HepG2 (cell line): ENCODE data around the gene RAP1GAP2. TPM values are rescaled to one million over a fixed set of nuclear protein-coding genes. Genes with fewer than 3 reads are reported as not detected.

Experiments used
- ATAC-seq: fragments of 200-7000 bp; cut with Tn5 transposase; 3 replicates; pipeline ENCODE4 v1.9.1; 2020; ENCODE audit warnings: mild to moderate bottlenecking, moderate library complexity
- BruUV-seq: library from RNA; stranded (reverse); fragments of 400-500 nt; replicated peaks from 2 replicates; lab custom pipeline; 2021; lab: Mats Ljungman, UMichigan
- CTCF ChIA-PET: fragments of 300-600 bp; formaldehyde crosslinking; extraction: SDS; loops from one replicate; lab custom pipeline; 2021; ENCODE audit warnings: low total read pairs, inconsistent platforms, low intra/inter-chr PET ratio; lab: Yijun Ruan, JAX
- POLR2A ChIA-PET: fragments of 350-600 bp; sonication (Branson Sonifier 250); formaldehyde crosslinking; loops from one replicate; lab custom pipeline; 2020; ENCODE audit warnings: antibody characterized with exemption, inconsistent platforms; lab: Yijun Ruan, JAX
- DNase-seq: peaks from one replicate; pipeline ENCODE4 v3.0.0-alpha.2; 2015; ENCODE audit warnings: low spot score
- FAIRE-seq: peaks from 3 replicates; lab custom pipeline; 2011; peaks lifted over from hg19 to GRCh38; lab: Jason Lieb, UNC
- H2AFZ ChIP-seq: one replicate; pipeline ENCODE4 v1.6.1; 2011; ENCODE audit warnings: low read length, inconsistent platforms
- H3K27ac ChIP-seq: fragments of 300-600 bp; 3 replicates; pipeline ENCODE4 v1.8.0; 2011; ENCODE audit warnings: mixed run types, mild to moderate bottlenecking, mixed read lengths, low read length, inconsistent platforms; ENCODE audit not compliant: insufficient read depth; ENCODE audit errors: extremely low read length
- H3K27me3 ChIP-seq, 2 experiments: fragments of 200-600 bp in 1 of 2; 2 replicates in 1 of 2; 3 replicates in 1 of 2; pipeline versions ENCODE4 v1.6.0 to v1.8.0; 2011; ENCODE audit warnings: low read length in 2 of 2, mild to moderate bottlenecking in 2 of 2, moderate library complexity in 2 of 2, inconsistent platforms in 1 of 2; ENCODE audit not compliant: insufficient read depth in 2 of 2, control insufficient read depth in 1 of 2
- H3K36me3 ChIP-seq, 2 experiments: fragments of 200-600 bp in 1 of 2; replicated peaks in 1 of 2; 2 replicates in 1 of 2; 3 replicates in 1 of 2; pipeline versions ENCODE4 v1.5.1 to v1.8.0; 2011; ENCODE audit warnings: low read length in 2 of 2, inconsistent platforms in 1 of 2; ENCODE audit not compliant: insufficient read depth in 2 of 2, control insufficient read depth in 1 of 2
- H3K4me1 ChIP-seq: 2 replicates; pipeline ENCODE4 v1.5.1; 2012; ENCODE audit warnings: low read length, inconsistent platforms; ENCODE audit not compliant: insufficient read depth
- H3K4me2 ChIP-seq: 2 replicates; pipeline ENCODE4 v1.6.0; 2011; ENCODE audit warnings: low read depth, low read length, inconsistent platforms
- H3K4me3 ChIP-seq, 3 experiments: fragments of 200-600 bp in 1 of 3; sonication (generic), shearing (Covaris generic) in 1 of 3; replicated peaks in 1 of 3; 2 replicates each; pipeline ENCODE4 v1.5.1; 2011 to 2016; ENCODE audit warnings: low read length in 3 of 3, inconsistent platforms in 2 of 3, low read depth in 2 of 3, mild to moderate bottlenecking in 2 of 3, control low read depth in 1 of 3, mixed read lengths in 1 of 3; ENCODE audit not compliant: insufficient read depth in 1 of 3
- H3K79me2 ChIP-seq: one replicate; pipeline ENCODE4 v1.6.1; 2011; ENCODE audit warnings: low read length, inconsistent platforms; ENCODE audit not compliant: insufficient read depth
- H3K9ac ChIP-seq: 2 replicates; pipeline ENCODE4 v1.6.0; 2011; ENCODE audit warnings: mild to moderate bottlenecking, low read depth, low read length, inconsistent platforms; ENCODE audit not compliant: insufficient read depth
- H3K9me3 ChIP-seq: 2 replicates; pipeline ENCODE4 v1.5.1; 2012; ENCODE audit warnings: mild to moderate bottlenecking, low read length
- H4K20me1 ChIP-seq: 2 replicates; pipeline ENCODE4 v1.6.0; 2011; ENCODE audit warnings: inconsistent platforms, mild to moderate bottlenecking, low read length, moderate library complexity; ENCODE audit not compliant: insufficient read depth
- CEBPG ChIP-seq: IDR thresholded peaks from 2 replicates; pipeline ENCODE4 v1.6.1; 2016
- CSRNP1 ChIP-seq: sonication (generic); formaldehyde crosslinking; IDR thresholded peaks from 2 replicates; pipeline ENCODE4 v1.8.1; 2023; ENCODE audit warnings: mild to moderate bottlenecking, missing genetic modification reagents
- JDP2 ChIP-seq: sonication (generic); formaldehyde crosslinking; IDR thresholded peaks from 2 replicates; pipeline ENCODE4 v1.8.1; 2022; ENCODE audit warnings: missing genetic modification reagents, borderline replicate concordance
- KDM5A ChIP-seq: fragments of 200-600 bp; sonication (generic); IDR thresholded peaks from 2 replicates; pipeline ENCODE4 v1.7.0; 2018; ENCODE audit warnings: antibody characterized with exemption, mild to moderate bottlenecking, low read length, borderline replicate concordance
- RFXAP ChIP-seq: sonication (generic); formaldehyde crosslinking; IDR thresholded peaks from 2 replicates; pipeline ENCODE4 v1.4.0; 2020; ENCODE audit warnings: missing genetic modification reagents, borderline replicate concordance
- SP140L ChIP-seq: sonication (generic); formaldehyde crosslinking; IDR thresholded peaks from 2 replicates; pipeline ENCODE4 v1.4.0; 2020; ENCODE audit warnings: missing genetic modification reagents, borderline replicate concordance
- ZBTB14 ChIP-seq: sonication (generic); formaldehyde crosslinking; IDR thresholded peaks from 2 replicates; pipeline ENCODE4 v1.4.0; 2020; ENCODE audit warnings: missing genetic modification reagents
- ZBTB4 ChIP-seq: sonication (generic); formaldehyde crosslinking; IDR thresholded peaks from 2 replicates; pipeline ENCODE4 v1.4.0; 2020; ENCODE audit warnings: missing genetic modification reagents, mild to moderate bottlenecking, borderline replicate concordance
- ZNF235 ChIP-seq: sonication (generic); formaldehyde crosslinking; IDR thresholded peaks from 2 replicates; pipeline ENCODE4 v1.8.1; 2023; ENCODE audit warnings: mild to moderate bottlenecking, missing genetic modification reagents, borderline replicate concordance
- ZNF333 ChIP-seq: sonication (generic); formaldehyde crosslinking; IDR thresholded peaks from 2 replicates; pipeline ENCODE4 v1.4.0; 2020; ENCODE audit warnings: mild to moderate bottlenecking, missing genetic modification reagents, borderline replicate concordance
- ZNF770 ChIP-seq: sonication (generic); formaldehyde crosslinking; IDR thresholded peaks from 2 replicates; pipeline ENCODE4 v1.5.0; 2020; ENCODE audit warnings: mild to moderate bottlenecking, missing genetic modification reagents
- ZNF792 ChIP-seq: IDR thresholded peaks from 2 replicates; pipeline ENCODE4 v1.6.1; 2016
- ZSCAN31 ChIP-seq: sonication (generic); formaldehyde crosslinking; IDR thresholded peaks from 2 replicates; pipeline ENCODE4 v1.5.0; 2020; ENCODE audit warnings: low read depth, mild to moderate bottlenecking, missing genetic modification reagents
- WGBS: methylation state at CpG from one replicate; pipeline ENCODE4 v1.1.6; 2017; ENCODE audit warnings: low lambda C conversion rate; 5-methylcytosine and 5-hydroxymethylcytosine counted together
- in situ Hi-C: cut with HindIII; loops from 2 replicates; pipeline ENCODE4 v1.10.0; 2017; ENCODE audit warnings: low pct_unique_long_range_greater_than_20kb; ENCODE audit not compliant: extremely low pct_ligation_motif_present
- intact Hi-C: fragments of 100-400 bp; cut with micrococcal nuclease; formaldehyde crosslinking; loops from one replicate; pipeline ENCODE4 v1.10.0; 2022; ENCODE audit not compliant: unreplicated experiment
- polyA plus RNA-seq, 8 experiments: library from polyadenylated mRNA; depleted of rRNA in 3 of 8; stranded (reverse) in 7 of 8; unstranded in 1 of 8; fragments of >200 nt; fragmentation: Illumina TruSeq in 4 of 8; extraction: Trizol in 4 of 8; gene quantifications; 2 replicates each; pipeline versions ENCODE4 v1.2.1 to v1.2.3, GENCODE V29; 2011 to 2016; ENCODE audit warnings: low read depth in 4 of 8, missing spikeins in 1 of 8, mixed read lengths in 1 of 8; ENCODE audit not compliant: insufficient read depth in 1 of 8
- total RNA-seq, 5 experiments: library from RNA; depleted of rRNA; stranded (reverse); fragments of >200 nt; fragmentation: Illumina TruSeq; extraction: Trizol; gene quantifications; 2 replicates each; pipeline ENCODE4 v1.2.3, GENCODE V29; 2016; ENCODE audit warnings: low read depth in 1 of 5

RAP1GAP2 gene
- total and polyA plus RNA-seq, 2 of the 13 experiments (the other 11 are each of a cell fraction or from before 2014, with no cell fraction given): 10.9 to 12.0 TPM

GRCh38 chr17:2797226-2797625 lies 988 bp downstream of the RAP1GAP2 start (continued):
- TF ChIP-seq ZBTB4 (CRISPR knock-in tag) (no peak), ZNF235 (CRISPR knock-in tag) (no peak)

GRCh38 chr17:2797637-2798036 lies 1.4 kb downstream of the RAP1GAP2 start:
- Histone ChIP-seq H4K20me1 (no peaks in the 10 kb centered on the region), H3K9ac (no peak overlapping the region), H3K27ac (no peak overlapping the region), H3K4me1 (no peaks in the 10 kb centered on the region), H3K79me2 (no peaks in the 10 kb centered on the region), H2AFZ (no peak overlapping the region), H3K27me3 (peaks cover 1 to 9% of the 10 kb centered on the region in 2 experiments; a peak in 3 of 5 replicates), H3K4me2 (no peak overlapping the region), H3K9me3 (no peaks in the 10 kb centered on the region), H3K36me3 (no peaks in the 10 kb centered on the region), H3K4me3 (no peak overlapping the region)
- WGBS: 80% methylated on average over 5 of the region's 11 CpGs
- no peak for FAIRE-seq
- no TSS peak for BruUV-seq
- ChIA-PET CTCF (no interaction called here), POLR2A (no interaction called here)
- no peak for ATAC-seq
- intact Hi-C loops: no loop called here
- DNase-seq: no peak
- in situ Hi-C loops: no loop called here
- TF ChIP-seq SP140L (CRISPR knock-in tag) (no peak), ZNF333 (CRISPR knock-in tag) (no peak), JDP2 (CRISPR knock-in tag) (no peak), KDM5A (no peak), ZNF792 (CRISPR knock-in tag) (no peak), RFXAP (CRISPR knock-in tag) (no peak), CSRNP1 (CRISPR knock-in tag) (no peak), ZNF770 (no peak), CEBPG (CRISPR knock-in tag) (no peak), ZBTB14 (no peak), ZSCAN31 (no peak)
